NOMO-1 treated with dmso at 0.1 percent for 144 hours (cell line): ENCODE data around the gene KCNH2.
"Not testable (repeated sequence)": the region's sequence is repeated elsewhere in the genome, so short reads cannot be mapped to it uniquely, and the experiment has no call there.

ENCODE experiments used
- DNase-seq: peaks from one replicate; lab custom pipeline; 2025; ENCODE audit not compliant: unreplicated experiment; lab: John Stamatoyannopoulos, UW

KCNH2 gene, protein sequence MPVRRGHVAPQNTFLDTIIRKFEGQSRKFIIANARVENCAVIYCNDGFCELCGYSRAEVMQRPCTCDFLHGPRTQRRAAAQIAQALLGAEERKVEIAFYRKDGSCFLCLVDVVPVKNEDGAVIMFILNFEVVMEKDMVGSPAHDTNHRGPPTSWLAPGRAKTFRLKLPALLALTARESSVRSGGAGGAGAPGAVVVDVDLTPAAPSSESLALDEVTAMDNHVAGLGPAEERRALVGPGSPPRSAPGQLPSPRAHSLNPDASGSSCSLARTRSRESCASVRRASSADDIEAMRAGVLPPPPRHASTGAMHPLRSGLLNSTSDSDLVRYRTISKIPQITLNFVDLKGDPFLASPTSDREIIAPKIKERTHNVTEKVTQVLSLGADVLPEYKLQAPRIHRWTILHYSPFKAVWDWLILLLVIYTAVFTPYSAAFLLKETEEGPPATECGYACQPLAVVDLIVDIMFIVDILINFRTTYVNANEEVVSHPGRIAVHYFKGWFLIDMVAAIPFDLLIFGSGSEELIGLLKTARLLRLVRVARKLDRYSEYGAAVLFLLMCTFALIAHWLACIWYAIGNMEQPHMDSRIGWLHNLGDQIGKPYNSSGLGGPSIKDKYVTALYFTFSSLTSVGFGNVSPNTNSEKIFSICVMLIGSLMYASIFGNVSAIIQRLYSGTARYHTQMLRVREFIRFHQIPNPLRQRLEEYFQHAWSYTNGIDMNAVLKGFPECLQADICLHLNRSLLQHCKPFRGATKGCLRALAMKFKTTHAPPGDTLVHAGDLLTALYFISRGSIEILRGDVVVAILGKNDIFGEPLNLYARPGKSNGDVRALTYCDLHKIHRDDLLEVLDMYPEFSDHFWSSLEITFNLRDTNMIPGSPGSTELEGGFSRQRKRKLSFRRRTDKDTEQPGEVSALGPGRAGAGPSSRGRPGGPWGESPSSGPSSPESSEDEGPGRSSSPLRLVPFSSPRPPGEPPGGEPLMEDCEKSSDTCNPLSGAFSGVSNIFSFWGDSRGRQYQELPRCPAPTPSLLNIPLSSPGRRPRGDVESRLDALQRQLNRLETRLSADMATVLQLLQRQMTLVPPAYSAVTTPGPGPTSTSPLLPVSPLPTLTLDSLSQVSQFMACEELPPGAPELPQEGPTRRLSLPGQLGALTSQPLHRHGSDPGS

GRCh38 chr7:150978126-150978789 lies at the start of gene KCNH2:
Gene KCNH2, minus strand, starts transcription at chr7:150978321. Its CDS starts 408 bp downstream, at chr7:150977913.
- no peak for DNase-seq

DNA sequence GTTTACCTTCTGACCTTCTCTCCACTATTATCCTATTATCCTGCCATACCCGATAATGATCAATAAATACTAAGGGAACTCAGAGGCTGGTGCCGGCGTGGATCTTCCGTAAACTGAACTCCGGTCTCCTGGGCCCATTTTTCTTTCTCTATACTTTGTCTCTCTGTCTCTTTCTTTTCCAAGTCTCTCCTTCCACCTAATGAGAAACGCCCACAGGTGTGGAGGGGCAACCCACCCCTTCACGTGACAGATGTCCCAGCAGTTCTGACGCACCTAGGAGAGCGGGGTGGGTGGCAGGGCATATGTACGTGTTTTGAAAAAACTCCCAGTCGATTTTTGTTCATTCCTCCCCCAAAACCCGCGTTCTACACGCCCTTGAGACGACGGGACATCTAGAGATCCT lies 49.6 kb upstream of the KCNH2 start:
- DNase-seq, result not testable (repeated sequence)

GRCh38 chr7:151026771-151027727 lies 48.9 kb upstream of the KCNH2 start:
- DNase-seq, result not testable (repeated sequence)

GRCh38 chr7:151025924-151026671 lies 48.0 kb upstream of the KCNH2 start:
- no peak for DNase-seq

GRCh38 chr7:151024435-151025056 lies 46.4 kb upstream of the KCNH2 start, which contains the start of gene ATG9B:
Gene ATG9B, minus strand, starts transcription at chr7:151024494. Its CDS starts 71 bp downstream, at chr7:151024423.
- DNase-seq, result no peak

DNA sequence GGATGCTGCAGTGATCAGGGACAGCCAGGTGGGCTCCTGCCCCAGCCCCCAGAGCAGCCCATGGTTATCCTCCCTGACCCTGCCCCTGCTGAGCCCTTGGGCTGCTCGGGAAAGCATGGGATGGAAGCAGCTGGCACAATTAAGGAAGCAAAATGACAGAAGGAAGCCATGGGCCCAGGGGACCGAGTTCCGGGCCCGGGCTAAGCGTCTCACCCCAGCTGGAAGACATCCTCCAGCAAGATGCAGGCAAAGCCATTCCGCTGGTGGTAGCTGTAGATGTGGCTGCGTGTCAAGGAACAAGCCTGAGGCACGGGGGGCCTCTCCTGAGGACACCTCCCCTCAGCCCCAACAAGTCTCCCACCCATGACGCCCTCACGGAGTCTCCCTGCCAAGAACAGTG lies 45.1 kb upstream of the KCNH2 start:
- no peak for DNase-seq

GRCh38 chr7:151020231-151020630 lies 42.1 kb upstream of the KCNH2 start:
- no peak for DNase-seq

- no peak for DNase-seq
These were observed 41.0 kb upstream of the KCNH2 start for GRCh38 chr7:151019130-151019447.

DNA sequence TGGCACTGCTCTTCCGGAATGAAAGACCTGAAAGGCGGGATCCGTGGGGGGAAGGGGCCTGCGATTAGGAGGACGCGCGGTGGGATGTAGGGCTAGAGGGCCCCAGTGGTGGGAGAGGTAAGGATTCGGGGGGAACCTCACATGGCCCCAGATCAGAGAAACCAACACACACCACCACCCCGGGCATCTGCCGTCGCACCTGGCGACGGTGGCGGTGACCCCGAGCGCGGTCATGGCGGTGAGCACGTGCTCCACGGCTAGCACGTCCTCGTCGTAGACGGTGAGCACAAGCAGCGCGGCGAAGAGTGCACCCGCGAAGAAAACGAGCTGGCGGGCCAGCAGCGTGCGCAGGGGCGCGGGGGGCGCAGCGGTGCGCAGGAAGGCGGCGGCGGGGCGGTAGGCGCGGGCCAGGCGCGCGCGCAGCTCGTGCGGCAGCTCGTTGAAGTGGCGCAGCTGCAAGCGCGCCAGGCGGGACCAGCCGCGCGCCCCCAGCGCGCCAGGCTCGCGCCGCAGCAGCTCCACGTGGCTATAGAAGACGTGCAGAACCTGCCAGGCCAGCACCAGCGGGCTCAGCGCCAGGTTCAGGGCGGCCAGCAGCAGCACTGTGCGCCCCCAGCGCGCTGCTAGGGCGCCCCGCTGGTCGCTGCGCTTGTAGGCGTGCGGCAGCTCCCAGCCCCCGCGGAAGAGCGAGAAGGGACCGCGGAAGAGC lies 40.5 kb upstream of the KCNH2 start:
- no peak for DNase-seq

- DNase-seq, result peak; percentile 19
These were observed 39.9 kb upstream of the KCNH2 start for GRCh38 chr7:151017953-151018420.

DNA sequence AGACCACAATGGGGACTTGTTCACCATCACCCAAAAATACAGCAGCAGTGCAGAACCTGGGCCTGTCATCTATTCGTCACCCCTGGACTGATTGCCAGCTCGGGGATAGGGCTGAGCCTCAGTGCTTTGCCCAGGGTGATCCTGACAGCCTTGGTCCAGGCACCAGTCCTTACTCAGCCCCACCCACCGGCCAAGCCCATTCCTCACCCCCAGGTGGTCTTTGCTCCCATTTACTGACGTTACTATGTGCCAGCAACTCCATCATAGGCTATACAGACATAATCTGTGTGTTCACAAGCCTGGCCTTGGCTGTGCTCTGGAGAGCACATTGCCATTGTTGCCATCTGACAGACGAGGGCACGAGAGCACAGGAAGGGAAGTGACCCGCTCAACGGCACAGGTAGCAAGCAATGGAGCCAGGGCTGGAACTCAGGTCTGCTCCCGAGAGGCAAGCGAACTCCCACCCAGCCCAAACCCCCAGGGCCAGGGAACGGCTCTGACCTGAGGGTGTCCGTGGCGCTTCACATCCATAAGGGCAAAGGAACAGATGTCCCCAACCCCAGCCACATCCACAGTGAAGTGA lies 39.3 kb upstream of the KCNH2 start:
- DNase-seq, result no peak

DNA sequence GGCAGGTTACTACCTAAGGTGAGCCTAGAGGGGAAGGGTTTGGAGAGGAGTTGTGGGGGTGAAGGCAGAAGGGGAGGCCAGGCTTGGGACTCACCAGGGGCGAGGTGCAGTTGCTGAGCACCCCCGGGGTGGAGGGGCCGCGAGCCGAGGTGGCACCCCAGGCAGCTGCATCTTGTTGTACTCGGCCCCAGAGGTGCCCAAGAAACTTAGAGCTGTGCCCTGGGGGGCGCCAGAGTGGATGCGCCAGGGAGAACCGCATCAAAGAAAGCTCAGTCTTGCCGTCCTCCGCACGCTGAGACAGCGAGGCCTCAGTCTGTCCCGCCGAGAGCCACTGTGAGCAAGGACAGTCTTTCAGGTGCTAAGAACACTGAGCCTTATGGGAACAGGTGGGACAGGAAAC lies 38.8 kb upstream of the KCNH2 start:
- no peak for DNase-seq

GRCh38 chr7:151016505-151016904 lies 38.4 kb upstream of the KCNH2 start:
- DNase-seq, result no peak

GRCh38 chr7:151015967-151016366 lies 37.8 kb upstream of the KCNH2 start:
- DNase-seq, result no peak

DNA sequence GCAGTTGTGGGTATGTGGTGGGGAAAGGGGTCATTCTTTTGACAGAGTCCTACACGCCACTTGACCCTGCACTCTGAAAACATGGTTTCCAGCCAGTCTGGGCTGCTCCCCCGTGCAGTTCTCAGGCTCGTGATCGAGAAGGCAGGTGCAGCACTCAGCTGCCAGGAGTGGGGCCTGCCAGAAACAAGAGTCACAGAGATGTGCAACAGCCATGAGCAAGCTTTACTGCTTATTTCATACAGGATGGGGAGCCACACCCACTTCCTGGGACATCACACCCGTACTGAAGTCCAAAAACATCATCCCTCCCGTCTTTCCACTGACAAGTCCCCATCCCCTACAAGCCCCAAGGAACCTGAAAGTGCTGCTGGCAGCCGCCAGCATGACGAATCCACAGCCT lies 36.8 kb upstream of the KCNH2 start:
- DNase-seq, result no peak

GRCh38 chr7:151013733-151014497 lies 35.8 kb upstream of the KCNH2 start:
- DNase-seq, result no peak

DNA sequence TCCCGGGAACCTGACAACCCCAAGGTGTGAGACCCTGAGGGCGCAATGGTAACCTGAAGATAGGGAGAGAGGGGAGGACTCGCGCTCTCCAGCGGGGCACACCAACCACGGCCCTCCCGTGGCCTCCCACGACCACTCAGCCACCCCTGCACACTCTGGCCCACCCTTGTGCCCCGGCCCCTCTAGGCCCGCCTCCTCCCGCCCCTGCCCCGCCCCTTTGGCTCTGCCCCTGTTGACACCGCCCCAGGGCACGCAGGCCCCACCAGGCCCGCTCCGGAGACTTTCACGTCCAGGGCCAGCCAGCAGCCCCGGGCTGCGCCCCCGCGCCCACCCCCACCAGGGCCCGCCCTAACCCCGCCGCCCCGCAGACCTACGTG lies 35.2 kb upstream of the KCNH2 start:
- DNase-seq, result no peak
